ENCODE measurements around the gene RAP2A. TPM values are rescaled to one million over a fixed set of nuclear protein-coding genes. Genes with fewer than 3 reads are reported as not detected.

The RAP2A gene
- total RNA-seq, 1 donor from 2014 or later: 46.6 TPM

DNA sequence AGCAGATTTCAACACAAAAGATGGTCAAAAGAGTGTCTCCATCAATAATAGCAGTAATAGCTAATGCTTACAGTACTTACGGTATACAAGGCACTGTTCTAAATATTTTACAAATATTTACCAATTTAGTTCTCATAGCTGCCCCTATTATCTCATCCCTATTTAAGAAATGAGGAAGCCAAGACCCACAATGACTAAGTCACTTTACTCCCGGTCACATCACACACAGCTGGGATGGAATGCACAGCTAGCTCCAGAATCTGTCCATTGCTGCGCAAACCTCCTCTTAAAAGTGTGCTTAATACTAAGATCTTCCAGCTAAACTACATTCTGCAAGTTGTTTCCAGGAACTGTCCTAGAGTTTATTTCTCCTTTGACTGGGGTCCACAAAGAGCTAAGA is 63.4 kb downstream of the RAP2A start:
- Histone ChIP-seq H3K4me3 (ENCODE audit: insufficient read depth, low read depth, low read length) (no peak overlapping the region), H3K4me1 (ENCODE audit: insufficient read depth, low read length) (no peaks in the 10 kb centered on the region), H3K9me3 (ENCODE audit: insufficient read depth, low read depth, low read length) (no peaks in the 10 kb centered on the region), H3K9ac (ENCODE audit: low read length) (no peak overlapping the region), H3K27ac (ENCODE audit: low read depth, low read length) (no peak overlapping the region), H2AFZ (ENCODE audit: low read depth, low read length) (no peak overlapping the region), H3K79me2 (ENCODE audit: insufficient read depth, low read length) (no peaks in the 10 kb centered on the region), H3K27me3 (ENCODE audit: insufficient read depth, low read length) (no peaks in the 10 kb centered on the region), H3K4me2 (ENCODE audit: low read length) (no peak overlapping the region), H3K36me3 (ENCODE audit: insufficient read depth, low read length) (no peaks in the 10 kb centered on the region), H4K20me1 (ENCODE audit: insufficient read depth, low read length) (no peaks in the 10 kb centered on the region)
- TF ChIP-seq, protein P1, sequence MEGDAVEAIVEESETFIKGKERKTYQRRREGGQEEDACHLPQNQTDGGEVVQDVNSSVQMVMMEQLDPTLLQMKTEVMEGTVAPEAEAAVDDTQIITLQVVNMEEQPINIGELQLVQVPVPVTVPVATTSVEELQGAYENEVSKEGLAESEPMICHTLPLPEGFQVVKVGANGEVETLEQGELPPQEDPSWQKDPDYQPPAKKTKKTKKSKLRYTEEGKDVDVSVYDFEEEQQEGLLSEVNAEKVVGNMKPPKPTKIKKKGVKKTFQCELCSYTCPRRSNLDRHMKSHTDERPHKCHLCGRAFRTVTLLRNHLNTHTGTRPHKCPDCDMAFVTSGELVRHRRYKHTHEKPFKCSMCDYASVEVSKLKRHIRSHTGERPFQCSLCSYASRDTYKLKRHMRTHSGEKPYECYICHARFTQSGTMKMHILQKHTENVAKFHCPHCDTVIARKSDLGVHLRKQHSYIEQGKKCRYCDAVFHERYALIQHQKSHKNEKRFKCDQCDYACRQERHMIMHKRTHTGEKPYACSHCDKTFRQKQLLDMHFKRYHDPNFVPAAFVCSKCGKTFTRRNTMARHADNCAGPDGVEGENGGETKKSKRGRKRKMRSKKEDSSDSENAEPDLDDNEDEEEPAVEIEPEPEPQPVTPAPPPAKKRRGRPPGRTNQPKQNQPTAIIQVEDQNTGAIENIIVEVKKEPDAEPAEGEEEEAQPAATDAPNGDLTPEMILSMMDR (IDR thresholded peaks at IDR 0.05; ENCODE audit: insufficient read depth, low read depth, low read length): no peak
- no peak for TF ChIP-seq EZH2 (IDR thresholded peaks at IDR 0.05; ENCODE audit: insufficient read depth, low read length)
- no peak overlapping the region for H3K4me3 Mint-ChIP-seq (ENCODE audit: unreplicated experiment)
- no peak for DNase-seq (ENCODE audit: low read depth)
- H3K9me3 Mint-ChIP-seq (ENCODE audit: unreplicated experiment): no peaks in the 10 kb centered on the region
- H3K36me3 Mint-ChIP-seq (ENCODE audit: low read depth, unreplicated experiment): no peaks in the 10 kb centered on the region
- H3K27me3 Mint-ChIP-seq (ENCODE audit: low read depth, unreplicated experiment): no peaks in the 10 kb centered on the region
- no peak for FAIRE-seq
- peaks cover 11% of the 10 kb centered on the region for H3K4me1 Mint-ChIP-seq (ENCODE audit: low read depth, unreplicated experiment)
- H3K27ac Mint-ChIP-seq (ENCODE audit: unreplicated experiment): no peak overlapping the region

DNA sequence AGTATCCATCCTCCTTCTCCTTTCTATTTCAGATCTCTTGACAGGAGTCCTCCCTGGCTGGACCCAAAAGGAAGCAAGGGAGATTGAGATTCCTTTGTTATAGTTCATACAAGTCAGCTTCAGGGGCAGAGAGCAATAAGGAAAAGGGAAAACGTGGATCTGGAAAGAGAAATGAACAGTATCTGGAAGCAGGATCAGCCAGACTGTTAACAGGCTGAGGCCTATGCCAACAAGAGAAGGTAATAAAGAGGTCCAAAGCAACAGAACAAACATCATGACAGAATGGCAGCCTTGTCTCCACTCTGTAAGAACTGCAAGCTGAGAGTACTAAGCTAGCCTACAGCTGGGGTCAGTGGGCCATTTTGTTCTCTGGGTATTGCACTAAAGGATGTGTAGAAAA is 64.5 kb downstream of the RAP2A start:
- H3K4me3 ChIP-seq (ENCODE audit: insufficient read depth, low read depth, low read length): no peak overlapping the region
- H3K9me3 ChIP-seq (ENCODE audit: insufficient read depth, low read depth, low read length): no peaks in the 10 kb centered on the region
- Mint-ChIP-seq H3K27ac (ENCODE audit: unreplicated experiment) (no peak overlapping the region), H3K4me1 (ENCODE audit: low read depth, unreplicated experiment) (peaks cover 11% of the 10 kb centered on the region), H3K4me3 (ENCODE audit: unreplicated experiment) (no peak overlapping the region), H3K9me3 (ENCODE audit: unreplicated experiment) (no peaks in the 10 kb centered on the region), H3K27me3 (ENCODE audit: low read depth, unreplicated experiment) (no peaks in the 10 kb centered on the region), H3K36me3 (ENCODE audit: low read depth, unreplicated experiment) (no peaks in the 10 kb centered on the region)
- H3K9ac ChIP-seq (ENCODE audit: low read length): no peak overlapping the region
- TF ChIP-seq EZH2 (IDR thresholded peaks at IDR 0.05; ENCODE audit: insufficient read depth, low read length): no peak
- TF ChIP-seq, protein P1 (IDR thresholded peaks at IDR 0.05; ENCODE audit: insufficient read depth, low read depth, low read length): no peak
- no peaks in the 10 kb centered on the region for H3K4me1 ChIP-seq (ENCODE audit: insufficient read depth, low read length)
- H3K4me2 ChIP-seq (ENCODE audit: low read length): no peak overlapping the region
- H3K79me2 ChIP-seq (ENCODE audit: insufficient read depth, low read length): no peaks in the 10 kb centered on the region
- H2AFZ ChIP-seq (ENCODE audit: low read depth, low read length): no peak overlapping the region
- H3K27ac ChIP-seq (ENCODE audit: low read depth, low read length): no peak overlapping the region
- no peak for FAIRE-seq
- H3K36me3 ChIP-seq (ENCODE audit: insufficient read depth, low read length): no peaks in the 10 kb centered on the region
- no peak for DNase-seq (ENCODE audit: low read depth)
- H4K20me1 ChIP-seq (ENCODE audit: insufficient read depth, low read length): no peaks in the 10 kb centered on the region
- no peaks in the 10 kb centered on the region for H3K27me3 ChIP-seq (ENCODE audit: insufficient read depth, low read length)

DNA sequence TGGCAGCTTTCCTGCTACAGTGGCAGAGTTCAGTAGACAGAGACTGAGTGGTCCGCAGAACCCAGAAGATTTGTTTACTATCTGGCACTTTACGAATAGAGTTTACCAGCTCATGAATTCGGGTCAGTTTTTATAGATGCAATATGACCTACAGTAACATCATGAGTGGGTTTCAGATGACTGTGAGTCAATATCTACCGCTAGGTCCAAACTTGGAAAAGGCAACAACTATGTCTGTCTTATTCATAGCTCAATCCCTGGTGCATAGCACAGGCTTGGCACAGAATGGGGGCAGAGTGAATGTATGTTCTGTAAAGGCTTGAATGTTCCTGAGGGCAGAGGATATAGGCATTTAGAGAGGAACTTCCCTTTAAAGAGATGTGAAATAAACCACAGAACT is 65.2 kb downstream of the RAP2A start:
- no peaks in the 10 kb centered on the region for H3K27me3 ChIP-seq (ENCODE audit: insufficient read depth, low read length)
- Mint-ChIP-seq H3K27ac (ENCODE audit: unreplicated experiment) (no peak overlapping the region), H3K9me3 (ENCODE audit: unreplicated experiment) (no peaks in the 10 kb centered on the region), H3K27me3 (ENCODE audit: low read depth, unreplicated experiment) (no peaks in the 10 kb centered on the region), H3K36me3 (ENCODE audit: low read depth, unreplicated experiment) (no peaks in the 10 kb centered on the region), H3K4me1 (ENCODE audit: low read depth, unreplicated experiment) (peaks cover 11% of the 10 kb centered on the region), H3K4me3 (ENCODE audit: unreplicated experiment) (no peak overlapping the region)
- no peaks in the 10 kb centered on the region for H3K36me3 ChIP-seq (ENCODE audit: insufficient read depth, low read length)
- no peak overlapping the region for H3K9ac ChIP-seq (ENCODE audit: low read length)
- no peak overlapping the region for H2AFZ ChIP-seq (ENCODE audit: low read depth, low read length)
- no peaks in the 10 kb centered on the region for H4K20me1 ChIP-seq (ENCODE audit: insufficient read depth, low read length)
- TF ChIP-seq, protein P1 (IDR thresholded peaks at IDR 0.05; ENCODE audit: insufficient read depth, low read depth, low read length): no peak
- FAIRE-seq (no peak), DNase-seq (ENCODE audit: low read depth) (no peak)
- H3K4me2 ChIP-seq (ENCODE audit: low read length): no peak overlapping the region
- no peaks in the 10 kb centered on the region for H3K9me3 ChIP-seq (ENCODE audit: insufficient read depth, low read depth, low read length)
- H3K4me1 ChIP-seq (ENCODE audit: insufficient read depth, low read length): no peaks in the 10 kb centered on the region
- H3K27ac ChIP-seq (ENCODE audit: low read depth, low read length): no peak overlapping the region
- H3K79me2 ChIP-seq (ENCODE audit: insufficient read depth, low read length): no peaks in the 10 kb centered on the region
- no peak overlapping the region for H3K4me3 ChIP-seq (ENCODE audit: insufficient read depth, low read depth, low read length)
